H9 (cell line): ENCODE data around the gene APBA2. TPM values are rescaled to one million over a fixed set of nuclear protein-coding genes. Genes with fewer than 3 reads are reported as not detected.

Source experiments
- DNase-seq: peaks from one replicate; pipeline ENCODE4 v3.0.0-alpha.2; 2017
- H2AFZ ChIP-seq: one replicate; pipeline ENCODE4 v1.6.1; 2013; ENCODE audit warnings: mild to moderate bottlenecking, low read length, control low read depth, moderate library complexity
- H2AK5ac ChIP-seq: 2 replicates; pipeline ENCODE4 v1.6.1; 2013; ENCODE audit warnings: low read length, control low read depth, mixed read lengths; ENCODE audit not compliant: insufficient read length
- H2BK120ac ChIP-seq: one replicate; pipeline ENCODE4 v1.6.1; 2013; ENCODE audit warnings: low read depth, mild to moderate bottlenecking, low read length, control low read depth, inconsistent platforms; ENCODE audit not compliant: poor library complexity, severe bottlenecking
- H2BK12ac ChIP-seq: 2 replicates; pipeline ENCODE4 v1.6.1; 2013; ENCODE audit warnings: low read length, control low read depth, mixed read lengths, low read depth; ENCODE audit not compliant: insufficient read length
- H2BK15ac ChIP-seq: 2 replicates; pipeline ENCODE4 v1.6.1; 2013; ENCODE audit warnings: low read depth, low read length, control low read depth
- H2BK20ac ChIP-seq: one replicate; pipeline ENCODE4 v1.6.1; 2013; ENCODE audit warnings: low read depth, mild to moderate bottlenecking, low read length, control low read depth, inconsistent platforms; ENCODE audit not compliant: poor library complexity, severe bottlenecking
- H2BK5ac ChIP-seq: 2 replicates; pipeline ENCODE4 v1.6.1; 2013; ENCODE audit warnings: low read length, control low read depth, mixed read lengths; ENCODE audit not compliant: insufficient read length
- H3K14ac ChIP-seq: 2 replicates; pipeline ENCODE4 v1.6.1; 2013; ENCODE audit warnings: low read length, control low read depth; ENCODE audit not compliant: insufficient read depth
- H3K18ac ChIP-seq: 2 replicates; pipeline ENCODE4 v1.6.1; 2013; ENCODE audit warnings: low read depth, mild to moderate bottlenecking, mixed read lengths, low read length, control low read depth; ENCODE audit not compliant: insufficient read length
- H3K23ac ChIP-seq: 2 replicates; pipeline ENCODE4 v1.6.1; 2013; ENCODE audit warnings: low read length, control low read depth, mixed read lengths, low read depth; ENCODE audit not compliant: insufficient read length
- H3K23me2 ChIP-seq: 2 replicates; pipeline ENCODE4 v1.6.1; 2013; ENCODE audit warnings: low read depth, mild to moderate bottlenecking, mixed read lengths, low read length, control low read depth; ENCODE audit not compliant: insufficient read length, poor library complexity, severe bottlenecking
- H3K27ac ChIP-seq: 2 replicates; pipeline ENCODE4 v1.5.1; 2013; ENCODE audit warnings: low read length, control low read depth, mixed read lengths, low read depth; ENCODE audit not compliant: insufficient read length
- H3K27me3 ChIP-seq: 2 replicates; pipeline ENCODE4 v1.6.1; 2013; ENCODE audit warnings: low read length, control low read depth, inconsistent platforms; ENCODE audit not compliant: insufficient read depth
- H3K4ac ChIP-seq: 2 replicates; pipeline ENCODE4 v1.6.1; 2013; ENCODE audit warnings: low read depth, mild to moderate bottlenecking, control low read depth, inconsistent platforms, low read length, moderate library complexity
- H3K4me1 ChIP-seq: 2 replicates; pipeline ENCODE4 v1.6.1; 2013; ENCODE audit warnings: low read length, control low read depth, inconsistent platforms; ENCODE audit not compliant: insufficient read depth
- H3K4me2 ChIP-seq: 2 replicates; pipeline ENCODE4 v1.6.1; 2013; ENCODE audit warnings: low read length, control low read depth, mixed read lengths; ENCODE audit not compliant: insufficient read length, insufficient read depth
- H3K56ac ChIP-seq: 2 replicates; pipeline ENCODE4 v1.6.1; 2013; ENCODE audit warnings: low read depth, mild to moderate bottlenecking, mixed read lengths, low read length, control low read depth; ENCODE audit not compliant: insufficient read length
- H3K79me1 ChIP-seq: 2 replicates; pipeline ENCODE4 v1.6.1; 2013; ENCODE audit warnings: low read depth, mild to moderate bottlenecking, moderate library complexity, low read length, control low read depth, inconsistent platforms; ENCODE audit not compliant: insufficient read depth, poor library complexity, severe bottlenecking
- H3K79me2 ChIP-seq: 2 replicates; pipeline ENCODE4 v1.6.1; 2013; ENCODE audit warnings: low read length, control low read depth, inconsistent platforms; ENCODE audit not compliant: insufficient read depth
- H3K9ac ChIP-seq: 2 replicates; pipeline ENCODE4 v1.6.1; 2013; ENCODE audit warnings: low read length, control low read depth, mixed read lengths; ENCODE audit not compliant: insufficient read length; ENCODE audit errors: extremely low read depth
- H3K9me3 ChIP-seq: one replicate; pipeline ENCODE4 v1.6.1; 2013; ENCODE audit warnings: low read depth, low read length, inconsistent platforms; ENCODE audit not compliant: control insufficient read depth
- H3T11ph ChIP-seq: one replicate; pipeline ENCODE4 v1.6.1; 2013; ENCODE audit warnings: mild to moderate bottlenecking, low read length, control low read depth, inconsistent platforms
- H4K20me1 ChIP-seq: one replicate; pipeline ENCODE4 v1.6.1; 2013; ENCODE audit not compliant: control insufficient read depth, insufficient read length, insufficient read depth
- H4K5ac ChIP-seq: 2 replicates; pipeline ENCODE4 v1.6.1; 2013; ENCODE audit warnings: low read depth, mild to moderate bottlenecking, mixed read lengths, low read length, control low read depth; ENCODE audit not compliant: insufficient read length
- H4K8ac ChIP-seq: replicated peaks from 2 replicates; pipeline ENCODE4 v1.6.1; 2013; ENCODE audit warnings: low read length, control low read depth, mixed read lengths, low read depth; ENCODE audit not compliant: insufficient read length
- H4K91ac ChIP-seq: 2 replicates; pipeline ENCODE4 v1.6.1; 2013; ENCODE audit warnings: low read depth, mild to moderate bottlenecking, moderate library complexity, mixed read lengths, low read length, control low read depth; ENCODE audit not compliant: insufficient read length
- H3K27ac Mint-ChIP-seq, 3 experiments: 2 replicates in 2 of 3; 3 replicates in 1 of 3; pipeline ENCODE4 v1.8.0; 2020 to 2021; ENCODE audit warnings: mixed read lengths in 3 of 3, mild to moderate bottlenecking in 1 of 3, moderate library complexity in 1 of 3
- H3K27me3 Mint-ChIP-seq: 2 replicates; pipeline ENCODE4 v1.8.0; 2021; ENCODE audit warnings: low read depth, mild to moderate bottlenecking, moderate library complexity, mixed read lengths
- H3K36me3 Mint-ChIP-seq, 3 experiments: 2 replicates in 2 of 3; 3 replicates in 1 of 3; pipeline ENCODE4 v1.8.0; 2020 to 2021; ENCODE audit warnings: low read depth in 3 of 3, mixed read lengths in 3 of 3; ENCODE audit not compliant: insufficient read depth in 1 of 3
- H3K4me1 Mint-ChIP-seq, 2 experiments: 2 replicates each; pipeline ENCODE4 v1.8.0; 2020; ENCODE audit warnings: mixed read lengths in 2 of 2
- H3K4me3 Mint-ChIP-seq, 2 experiments: 2 replicates in 1 of 2; 3 replicates in 1 of 2; pipeline ENCODE4 v1.8.0; 2020 to 2021; ENCODE audit warnings: mild to moderate bottlenecking in 2 of 2, mixed read lengths in 2 of 2, moderate library complexity in 1 of 2
- H3K9me3 Mint-ChIP-seq, 2 experiments: 2 replicates in 1 of 2; 3 replicates in 1 of 2; pipeline ENCODE4 v1.8.0; 2020; ENCODE audit warnings: mild to moderate bottlenecking in 2 of 2, mixed read lengths in 2 of 2, moderate library complexity in 1 of 2
- WGBS: extraction: QIAGEN DNeasy Blood & Tissue Kit; methylation state at CpG from one replicate; pipeline ENCODE4 v1.1.7; 2013; ENCODE audit warnings: missing lambda C conversion rate, low lambda C conversion rate, mixed read lengths; ENCODE audit not compliant: insufficient read length; ENCODE audit errors: extremely low coverage; 5-methylcytosine and 5-hydroxymethylcytosine counted together
- total RNA-seq: library from RNA; stranded (reverse); gene quantifications from 2 replicates; pipeline ENCODE4 v1.2.1, GENCODE V29; 2021
- TF ChIP-seq, protein P1 (sequence below): fragments of 200-600 bp; sonication (generic); conservative IDR thresholded peaks from 3 replicates; pipeline ENCODE4 v1.8.0; 2021; ENCODE audit warnings: antibody characterized with exemption, mild to moderate bottlenecking

The APBA2 gene
- total RNA-seq, 1 experiment from 2014 or later, result 14.3 TPM

DNA sequence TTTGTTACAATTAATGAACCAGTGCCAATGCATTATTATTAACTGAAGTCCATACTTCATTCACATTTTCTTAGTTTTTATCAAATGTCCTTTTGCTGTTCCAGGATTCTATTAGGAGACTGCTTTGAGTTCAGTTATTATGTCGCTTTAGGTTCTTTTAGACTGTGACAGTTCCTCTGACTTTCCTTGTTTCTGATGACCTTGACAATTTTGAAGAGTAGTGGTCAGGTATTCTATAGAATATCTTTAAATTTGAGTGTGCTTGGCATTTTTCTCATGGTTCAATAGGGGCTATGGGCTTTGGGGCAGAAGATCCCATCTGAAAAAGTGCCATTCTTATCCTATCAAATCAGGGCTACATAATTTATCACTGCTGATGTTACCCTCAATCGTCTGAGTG is 126.3 kb downstream of the APBA2 start:
- H4K5ac ChIP-seq, result no peak overlapping the region
- H2AK5ac ChIP-seq, result no peak overlapping the region
- H3K4me3 Mint-ChIP-seq, result no peak overlapping the region
- H3K27ac Mint-ChIP-seq, result no peak overlapping the region
- peaks cover 8% of the 10 kb centered on the region in 2 experiments for H3K4me1 Mint-ChIP-seq
- no peak overlapping the region for H2BK15ac ChIP-seq
- H4K91ac ChIP-seq, result no peak overlapping the region
- no peak overlapping the region for H3K23ac ChIP-seq
- no peak overlapping the region for H2BK20ac ChIP-seq
- H2BK5ac ChIP-seq, result no peak overlapping the region
- no peak overlapping the region for H3K14ac ChIP-seq
- TF ChIP-seq, protein P1, sequence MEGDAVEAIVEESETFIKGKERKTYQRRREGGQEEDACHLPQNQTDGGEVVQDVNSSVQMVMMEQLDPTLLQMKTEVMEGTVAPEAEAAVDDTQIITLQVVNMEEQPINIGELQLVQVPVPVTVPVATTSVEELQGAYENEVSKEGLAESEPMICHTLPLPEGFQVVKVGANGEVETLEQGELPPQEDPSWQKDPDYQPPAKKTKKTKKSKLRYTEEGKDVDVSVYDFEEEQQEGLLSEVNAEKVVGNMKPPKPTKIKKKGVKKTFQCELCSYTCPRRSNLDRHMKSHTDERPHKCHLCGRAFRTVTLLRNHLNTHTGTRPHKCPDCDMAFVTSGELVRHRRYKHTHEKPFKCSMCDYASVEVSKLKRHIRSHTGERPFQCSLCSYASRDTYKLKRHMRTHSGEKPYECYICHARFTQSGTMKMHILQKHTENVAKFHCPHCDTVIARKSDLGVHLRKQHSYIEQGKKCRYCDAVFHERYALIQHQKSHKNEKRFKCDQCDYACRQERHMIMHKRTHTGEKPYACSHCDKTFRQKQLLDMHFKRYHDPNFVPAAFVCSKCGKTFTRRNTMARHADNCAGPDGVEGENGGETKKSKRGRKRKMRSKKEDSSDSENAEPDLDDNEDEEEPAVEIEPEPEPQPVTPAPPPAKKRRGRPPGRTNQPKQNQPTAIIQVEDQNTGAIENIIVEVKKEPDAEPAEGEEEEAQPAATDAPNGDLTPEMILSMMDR, result no peak
- no peaks in the 10 kb centered on the region for H3K36me3 Mint-ChIP-seq
- H3K9me3 ChIP-seq, result no peaks in the 10 kb centered on the region
- no peak overlapping the region for H4K8ac ChIP-seq
- no peaks in the 10 kb centered on the region for H3K9me3 Mint-ChIP-seq
- DNase-seq, result no peak
- H3K4me1 ChIP-seq, result no peaks in the 10 kb centered on the region
- no CpG with 5 or more reads among the region's 2 CpGs for WGBS
- no peak overlapping the region for H3K4me2 ChIP-seq
- no peak overlapping the region for H2BK12ac ChIP-seq
- H3K56ac ChIP-seq, result no peak overlapping the region
- no peaks in the 10 kb centered on the region for H3K27me3 Mint-ChIP-seq
- H3K79me2 ChIP-seq, result no peaks in the 10 kb centered on the region
- no peak overlapping the region for H3K9ac ChIP-seq
- no peak overlapping the region for H3T11ph ChIP-seq
- no peak overlapping the region for H2BK120ac ChIP-seq
- H4K20me1 ChIP-seq, result no peaks in the 10 kb centered on the region
- no peaks in the 10 kb centered on the region for H3K79me1 ChIP-seq
- H2AFZ ChIP-seq, result no peak overlapping the region
- no peak overlapping the region for H3K27ac ChIP-seq
- no peak overlapping the region for H3K18ac ChIP-seq
- no peaks in the 10 kb centered on the region for H3K27me3 ChIP-seq
- no peak overlapping the region for H3K4ac ChIP-seq
- no peaks in the 10 kb centered on the region for H3K23me2 ChIP-seq
